ENCODE measurements around the gene METTL23.
"Not testable (repeated sequence)": the region's sequence is repeated elsewhere in the genome, so short reads cannot be mapped to it uniquely, and the experiment has no call there.

The METTL23 gene

GRCh38 chr17:76735006-76735405, 8.4 kb downstream of the METTL23 start:
- no peak for DNase-seq (ENCODE audit: low read depth)

GRCh38 chr17:76735586-76736348, 9.1 kb downstream of the METTL23 start:
- no peak for DNase-seq (ENCODE audit: low read depth)

- no peak for DNase-seq (ENCODE audit: low read depth)
Observed at GRCh38 chr17:76736349-76737081, 9.9 kb downstream of the METTL23 start.

GRCh38 chr17:76737082-76737675, 10.5 kb downstream of the METTL23 start, which contains the start of gene SRSF2:
SRSF2 (minus strand) TSS chr17:76737331; CDS start chr17:76737160, 171 bp downstream.
- DNase-seq (ENCODE audit: low read depth) = peak; percentile 97

- peak; percentile 86 for DNase-seq (ENCODE audit: low read depth)
Observed at GRCh38 chr17:76737676-76738467, 11.2 kb downstream of the METTL23 start, which contains the start of gene MFSD11. MFSD11 (plus strand) TSS chr17:76738119; CDS start chr17:76738353, 234 bp downstream.

GRCh38 chr17:76738468-76738850, 11.8 kb downstream of the METTL23 start:
- DNase-seq (ENCODE audit: low read depth) = no peak

- not testable (repeated sequence) for DNase-seq (ENCODE audit: low read depth)
Observed at GRCh38 chr17:76739568-76740115, 13.0 kb downstream of the METTL23 start.

GRCh38 chr17:76740329-76741118, 13.9 kb downstream of the METTL23 start:
- no peak for DNase-seq (ENCODE audit: low read depth)

GRCh38 chr17:76742958-76743357, 16.3 kb downstream of the METTL23 start:
- no peak for DNase-seq (ENCODE audit: low read depth)

- DNase-seq (ENCODE audit: low read depth) = no peak
Observed at GRCh38 chr17:76744747-76745146, 18.1 kb downstream of the METTL23 start.

- DNase-seq (ENCODE audit: low read depth) = not testable (repeated sequence)
Observed at GRCh38 chr17:76745785-76746184, 19.1 kb downstream of the METTL23 start.

- DNase-seq (ENCODE audit: low read depth) = no peak
Observed at GRCh38 chr17:76747716-76748363, 21.2 kb downstream of the METTL23 start.

GRCh38 chr17:76748657-76749056, 22.0 kb downstream of the METTL23 start:
- no peak for DNase-seq (ENCODE audit: low read depth)

- DNase-seq (ENCODE audit: low read depth) = no peak
Observed at GRCh38 chr17:76751416-76751993, 24.9 kb downstream of the METTL23 start.

- no peak for DNase-seq (ENCODE audit: low read depth)
Observed at GRCh38 chr17:76752006-76752405, 25.4 kb downstream of the METTL23 start.

- no peak for DNase-seq (ENCODE audit: low read depth)
Observed at GRCh38 chr17:76753061-76753961, 26.7 kb downstream of the METTL23 start.

- no peak for DNase-seq (ENCODE audit: low read depth)
Observed at GRCh38 chr17:76755285-76755684, 28.6 kb downstream of the METTL23 start.

GRCh38 chr17:76757256-76757655, 30.6 kb downstream of the METTL23 start:
- no peak for DNase-seq (ENCODE audit: low read depth)

- no peak for DNase-seq (ENCODE audit: low read depth)
Observed at GRCh38 chr17:76758570-76758969, 31.9 kb downstream of the METTL23 start.
